Choroid plexus epithelial cell (primary cell): ENCODE results near the gene UGT2A2.
"Not testable (repeated sequence)": the region's sequence is repeated elsewhere in the genome, so short reads cannot be mapped to it uniquely, and the experiment has no call there.

Source experiments
- DNase-seq: peaks from one replicate; pipeline ENCODE4 v3.0.0-alpha.2; 2010; ENCODE audit warnings: low read depth
- H3K4me3 ChIP-seq: 2 replicates; pipeline ENCODE4 v1.5.1; 2011; ENCODE audit warnings: low read depth, mild to moderate bottlenecking, control low read depth, low read length, moderate library complexity
- CTCF ChIP-seq: conservative IDR thresholded peaks from 2 replicates; pipeline ENCODE4 v1.5.1; 2011; ENCODE audit warnings: low read depth, mild to moderate bottlenecking, control low read depth, inconsistent platforms, low read length, moderate library complexity

The UGT2A2 gene

GRCh38 chr4:69639542-69639941, at the start of gene UGT2A2:
TSS of gene UGT2A2 (minus strand) at chr4:69639642. CDS start at chr4:69639640, 2 bp downstream.
- no peak for DNase-seq
- no peak for TF ChIP-seq CTCF
- no peak within 1 kb of the TSS for H3K4me3 ChIP-seq

GRCh38 chr4:69684804-69685203, 45.4 kb upstream of the UGT2A2 start:
- DNase-seq: no peak
- no peak for TF ChIP-seq CTCF
- no peak overlapping the region for H3K4me3 ChIP-seq

- no peak overlapping the region for H3K4me3 ChIP-seq
- no peak for TF ChIP-seq CTCF
- DNase-seq: no peak
Measured at GRCh38 chr4:69668680-69669079, 29.2 kb upstream of the UGT2A2 start.

GRCh38 chr4:69664009-69664408, 24.6 kb upstream of the UGT2A2 start:
- not testable (repeated sequence) for DNase-seq

DNA sequence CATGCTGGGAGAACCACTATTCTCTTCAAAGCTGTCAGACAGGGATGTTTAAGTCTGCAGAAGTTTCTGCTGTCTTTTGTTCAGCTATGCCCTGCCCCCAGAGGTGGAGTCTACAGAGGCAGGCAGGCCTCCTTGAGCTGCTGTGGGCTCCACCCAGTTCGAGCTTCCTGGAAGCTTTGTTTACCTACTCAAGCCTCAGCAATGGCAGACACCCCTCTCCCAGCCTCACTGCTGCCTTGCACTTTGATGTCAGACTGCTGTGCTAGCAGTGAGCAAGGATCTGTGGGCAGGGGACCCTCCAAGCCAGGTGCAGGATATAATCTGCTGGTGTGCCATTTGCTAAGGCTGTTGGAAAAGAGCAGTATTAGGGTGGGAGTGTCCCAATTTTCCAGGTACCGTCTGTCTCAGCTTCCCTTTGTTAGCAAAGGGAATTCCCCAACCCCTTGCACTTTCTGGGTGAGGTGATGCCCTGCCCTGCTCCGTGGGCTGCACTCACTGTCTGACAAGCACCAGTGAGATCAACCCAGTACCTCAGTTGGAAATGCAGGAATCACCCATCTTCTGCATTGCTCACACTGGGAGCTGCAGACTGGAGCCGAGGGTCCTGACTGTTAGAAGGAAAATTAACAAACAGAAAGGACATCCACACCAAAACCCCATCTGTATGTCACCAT, 21.8 kb upstream of the UGT2A2 start:
- DNase-seq, H3K4me3 ChIP-seq: not testable (repeated sequence)

More at GRCh38 chr4:69664009-69664408, 24.6 kb upstream of the UGT2A2 start:
- H3K4me3 ChIP-seq: not testable (repeated sequence)

DNA sequence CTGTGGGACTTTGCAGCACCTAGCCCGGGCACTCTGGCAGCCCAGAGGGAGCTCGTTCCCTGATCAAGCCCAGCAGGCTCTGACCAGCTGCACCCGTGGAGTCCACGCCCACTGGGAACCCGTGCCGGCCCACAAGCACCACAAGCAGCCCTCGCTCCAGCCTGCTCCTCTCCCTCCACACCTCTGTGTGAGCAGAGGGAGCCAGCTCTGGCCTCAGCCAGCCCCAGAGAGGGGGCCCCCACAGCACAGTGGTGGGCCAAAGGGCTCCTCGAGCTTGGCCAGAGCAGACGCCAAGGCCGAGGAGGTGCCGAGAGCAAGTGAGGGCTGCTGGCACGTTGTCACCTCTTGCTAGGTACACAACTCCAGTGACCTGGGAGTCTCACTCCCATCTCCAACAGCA, 18.7 kb upstream of the UGT2A2 start:
- no peak overlapping the region for H3K4me3 ChIP-seq
- DNase-seq: no peak
- TF ChIP-seq CTCF: no peak

- no peak for DNase-seq
Measured at GRCh38 chr4:69656653-69657158, 17.3 kb upstream of the UGT2A2 start.

More at GRCh38 chr4:69656653-69657158, 17.3 kb upstream of the UGT2A2 start:
- no peak overlapping the region for H3K4me3 ChIP-seq
- TF ChIP-seq CTCF: no peak
